Fibroblast of skin of abdomen (primary cell): ENCODE measurements around the gene MTA1.
A peak's percentile ranks its signal among the peaks of the same experiment; 100 is the strongest.

Source experiments
- DNase-seq: peaks from one replicate; pipeline ENCODE4 v3.0.0-alpha.2; 2013

Gene MTA1

DNA sequence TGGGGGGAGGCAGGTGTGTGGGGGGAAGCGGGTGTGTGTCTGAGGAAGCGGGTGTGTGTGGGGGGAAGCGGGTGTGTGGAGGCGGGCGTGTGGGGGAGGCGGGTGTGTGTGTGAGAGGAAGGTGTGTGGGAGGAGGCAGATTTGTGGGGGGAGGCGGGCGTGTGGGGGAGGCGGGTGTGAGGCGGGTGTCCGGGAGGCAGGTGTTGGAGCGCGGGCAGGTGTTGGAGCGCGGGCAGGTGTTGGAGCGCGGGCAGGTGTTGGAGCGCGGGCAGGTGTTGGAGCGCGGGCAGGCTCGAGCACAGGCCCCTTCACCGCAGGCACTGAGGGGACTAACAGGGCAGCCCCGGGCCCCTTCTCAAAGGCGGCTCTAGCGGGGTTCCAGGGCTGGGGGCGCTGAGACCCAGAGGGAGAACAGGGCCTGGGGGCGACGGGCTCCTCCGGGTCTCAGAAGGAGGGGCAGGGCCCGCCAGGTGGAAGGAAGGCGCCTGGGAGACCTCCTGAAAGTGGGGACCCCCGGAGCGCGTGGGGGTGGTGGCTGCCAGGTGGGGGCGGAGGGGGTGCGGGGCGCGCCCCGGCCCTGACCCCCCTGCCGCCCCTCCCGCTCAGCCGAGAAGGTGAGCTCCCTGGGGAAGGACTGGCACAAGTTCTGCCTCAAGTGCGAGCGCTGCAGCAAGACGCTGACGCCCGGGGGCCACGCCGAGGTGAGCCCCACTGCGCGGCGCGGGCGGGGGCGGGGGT, 58.2 kb downstream of the MTA1 start:
- no peak for DNase-seq

DNA sequence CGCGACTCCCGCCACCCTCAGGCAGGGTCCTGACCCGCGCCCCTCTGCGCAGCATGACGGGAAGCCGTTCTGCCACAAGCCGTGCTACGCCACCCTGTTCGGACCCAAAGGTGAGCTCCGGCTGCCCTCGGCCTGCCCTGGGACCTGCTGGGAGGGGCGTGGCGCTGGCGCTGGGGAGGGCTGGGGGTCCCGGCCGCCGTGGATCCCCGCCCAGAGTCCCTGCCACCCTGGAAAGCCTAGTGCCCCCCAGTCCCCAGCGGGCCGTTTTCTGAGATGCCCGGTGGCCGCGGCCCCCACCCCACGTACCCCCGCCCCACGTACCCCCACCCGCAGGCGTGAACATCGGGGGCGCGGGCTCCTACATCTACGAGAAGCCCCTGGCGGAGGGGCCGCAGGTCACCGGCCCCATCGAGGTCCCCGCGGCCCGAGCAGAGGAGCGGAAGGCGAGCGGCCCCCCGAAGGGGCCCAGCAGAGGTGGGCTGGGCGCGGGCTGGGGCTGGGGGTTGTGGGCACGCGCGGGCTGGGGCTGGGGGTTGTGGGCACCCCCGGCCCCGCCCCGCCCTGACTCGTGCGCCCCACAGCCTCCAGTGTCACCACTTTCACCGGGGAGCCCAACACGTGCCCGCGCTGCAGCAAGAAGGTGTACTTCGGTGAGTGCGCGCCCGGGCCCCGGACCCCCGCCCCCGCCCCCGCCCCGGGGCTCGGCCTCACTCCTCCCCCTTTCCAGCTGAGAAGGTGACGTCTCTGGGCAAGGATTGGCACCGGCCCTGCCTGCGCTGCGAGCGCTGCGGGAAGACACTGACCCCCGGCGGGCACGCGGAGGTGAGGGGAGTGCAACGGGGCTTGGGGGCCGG, 59.0 kb downstream of the MTA1 start:
- DNase-seq: no peak

DNA sequence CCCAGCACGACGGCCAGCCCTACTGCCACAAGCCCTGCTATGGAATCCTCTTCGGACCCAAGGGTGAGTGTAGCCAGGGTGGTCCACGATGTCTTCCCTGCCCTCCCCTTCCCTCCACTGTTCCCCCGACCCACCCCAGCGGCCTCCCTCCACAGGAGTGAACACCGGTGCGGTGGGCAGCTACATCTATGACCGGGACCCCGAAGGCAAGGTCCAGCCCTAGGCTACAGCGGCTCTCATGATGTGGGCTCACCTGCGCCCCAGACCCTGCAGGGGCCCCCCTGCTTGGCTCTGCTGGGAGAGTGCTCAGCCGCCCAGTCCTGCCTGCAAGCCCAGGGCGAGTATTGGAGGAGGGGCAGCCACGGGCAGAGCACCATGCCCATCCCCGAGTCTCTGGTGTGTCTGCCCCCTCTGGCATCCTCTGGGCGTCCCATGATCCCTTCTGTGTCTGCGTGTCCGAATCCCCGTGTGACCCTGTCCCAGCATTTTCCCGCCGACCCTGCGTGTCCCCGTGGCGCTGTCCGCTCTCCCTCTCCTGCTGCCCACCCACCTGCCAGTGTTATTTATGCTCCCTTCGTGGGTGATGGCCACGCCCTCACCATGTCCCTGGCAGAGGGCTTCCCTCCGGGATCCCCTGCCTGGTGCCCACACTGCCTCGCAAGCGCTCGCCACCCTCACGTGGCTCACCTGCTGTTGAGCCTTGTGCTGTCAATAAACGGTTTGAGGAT, 60.0 kb downstream of the MTA1 start:
- DNase-seq: no peak

DNA sequence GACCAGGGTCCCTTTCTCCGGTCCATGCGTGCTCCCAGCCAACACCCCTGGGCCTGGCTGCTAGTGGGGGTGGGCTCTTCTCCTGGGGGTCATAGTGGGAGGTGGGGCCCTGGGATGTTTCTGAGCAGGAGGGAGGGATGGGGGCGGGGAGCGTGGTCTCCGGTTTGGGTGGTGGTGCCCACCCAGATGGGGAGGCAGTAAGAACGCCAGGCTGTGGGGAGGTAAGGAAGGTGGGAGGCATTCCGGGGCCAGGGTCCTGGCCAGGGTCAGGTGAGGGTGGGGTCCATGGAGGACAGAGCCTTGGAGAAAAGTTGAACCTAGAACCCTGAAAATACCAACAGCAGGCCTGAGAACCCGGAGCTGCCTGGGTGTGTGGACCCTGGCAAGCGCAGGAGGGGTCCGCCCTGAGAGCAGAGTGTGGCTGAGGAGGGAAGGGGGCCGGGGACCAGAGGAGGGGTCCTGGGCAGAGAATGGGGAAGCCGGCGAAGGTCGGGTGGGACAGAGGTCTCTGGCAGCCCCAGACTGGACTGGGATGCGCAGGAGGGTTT, 60.6 kb downstream of the MTA1 start:
- no peak for DNase-seq

DNA sequence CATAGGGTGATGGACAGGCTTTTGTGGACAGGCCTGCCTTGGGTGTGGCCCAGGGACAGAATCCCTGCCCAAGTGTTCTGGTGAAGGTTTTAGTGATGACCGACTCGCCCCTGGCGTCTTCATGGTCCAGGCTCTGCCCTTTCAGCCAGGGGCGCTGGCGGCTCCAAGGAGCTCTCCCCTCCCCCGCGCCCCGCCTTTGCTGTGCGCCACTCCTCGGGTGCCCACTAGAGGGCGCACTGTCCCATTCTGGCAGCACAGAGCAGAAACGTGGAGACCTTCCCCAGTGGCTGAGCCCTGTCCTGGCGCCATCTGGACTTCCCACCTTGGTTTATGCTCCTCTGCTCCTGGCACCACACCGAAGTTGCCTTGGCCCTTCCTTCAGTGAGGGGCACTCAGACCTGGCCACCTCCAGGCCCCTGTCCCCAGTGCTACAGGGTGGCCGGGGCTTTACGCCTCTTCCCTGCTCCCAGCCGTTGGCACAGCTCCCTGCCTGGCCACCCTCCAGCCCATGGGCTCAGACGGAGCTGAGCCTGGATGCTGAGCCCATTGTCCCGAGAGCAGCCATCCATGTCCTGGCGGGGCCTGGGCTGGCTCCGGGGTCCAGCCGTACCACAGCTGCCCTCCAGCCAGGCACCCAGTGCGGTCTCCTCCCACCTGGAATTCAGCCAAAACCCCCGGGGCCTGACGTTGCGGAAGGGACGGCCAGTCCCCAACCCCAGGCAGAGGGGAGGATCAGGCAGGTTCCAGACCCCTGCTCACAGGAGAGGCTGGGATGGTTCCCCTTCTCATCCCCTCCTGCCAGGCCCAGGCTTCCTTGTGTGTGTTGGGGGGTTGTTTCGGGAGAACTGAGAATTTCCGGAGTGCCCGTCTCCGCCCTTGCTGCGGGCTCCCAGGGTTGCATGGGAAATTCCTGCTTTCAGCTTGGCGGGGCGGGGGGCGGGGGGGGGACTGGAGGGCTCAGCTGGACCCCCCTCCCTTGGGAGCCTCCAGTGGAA, 61.5 kb downstream of the MTA1 start:
- peak; percentile 83 for DNase-seq

DNA sequence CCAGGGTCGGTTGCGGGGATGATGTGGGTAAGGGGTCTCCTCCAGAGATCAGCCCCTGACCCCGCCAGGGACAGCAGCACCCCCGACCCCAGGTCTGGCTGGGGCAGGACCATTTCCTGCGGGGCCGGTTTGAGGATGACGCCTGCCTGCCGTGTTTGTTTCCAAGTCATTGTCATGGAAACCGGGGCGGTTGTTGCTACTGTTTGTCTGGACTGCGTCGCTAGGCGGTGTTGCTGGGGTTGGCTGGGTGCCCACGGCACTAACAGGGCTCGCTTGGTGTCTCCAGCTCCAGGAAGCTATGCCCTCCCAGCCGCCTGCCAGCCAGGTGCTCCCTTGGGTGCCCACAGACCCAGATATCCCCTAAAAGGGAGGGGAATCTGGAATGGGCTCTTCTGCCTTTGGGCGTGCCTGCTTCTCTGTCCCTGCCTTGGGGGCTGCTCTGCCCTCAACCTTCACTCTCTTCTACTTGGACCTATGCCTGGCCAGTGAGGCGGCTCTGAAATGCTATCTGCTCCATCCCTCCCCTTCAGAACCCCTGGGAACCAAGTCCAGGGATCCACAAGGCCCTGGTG, 62.3 kb downstream of the MTA1 start:
- peak; percentile 96 for DNase-seq

DNA sequence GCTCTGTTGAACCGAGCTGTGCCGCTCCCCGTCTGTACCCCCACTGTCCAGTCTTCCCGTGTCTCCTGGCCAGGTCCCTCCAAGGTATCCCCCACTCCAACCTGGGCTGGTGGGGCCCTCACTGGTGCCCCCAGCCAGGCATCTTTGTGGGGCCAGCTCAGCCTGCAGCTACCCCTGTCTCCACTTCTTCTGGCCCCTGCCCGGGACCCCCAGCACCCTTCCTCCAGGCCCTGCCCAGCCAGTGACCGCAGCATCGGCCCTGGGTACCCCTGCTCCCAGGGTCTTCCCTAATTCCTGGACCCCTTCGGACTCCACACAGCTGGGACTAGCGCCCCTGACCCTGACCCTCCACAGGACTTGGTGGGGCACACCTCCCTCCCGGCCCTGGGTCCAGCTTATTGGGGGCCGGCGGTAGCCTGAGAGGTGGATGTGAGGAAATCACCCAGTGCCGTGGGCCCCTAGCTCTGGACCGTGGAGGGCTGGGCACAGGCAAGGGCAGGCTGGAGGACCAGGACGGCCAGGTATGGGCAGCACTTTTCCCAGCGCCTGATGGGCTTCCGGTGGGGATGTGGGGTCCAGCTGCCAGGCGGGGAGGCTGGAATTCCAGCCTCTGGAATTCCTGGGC, 63.0 kb downstream of the MTA1 start:
- no peak for DNase-seq

DNA sequence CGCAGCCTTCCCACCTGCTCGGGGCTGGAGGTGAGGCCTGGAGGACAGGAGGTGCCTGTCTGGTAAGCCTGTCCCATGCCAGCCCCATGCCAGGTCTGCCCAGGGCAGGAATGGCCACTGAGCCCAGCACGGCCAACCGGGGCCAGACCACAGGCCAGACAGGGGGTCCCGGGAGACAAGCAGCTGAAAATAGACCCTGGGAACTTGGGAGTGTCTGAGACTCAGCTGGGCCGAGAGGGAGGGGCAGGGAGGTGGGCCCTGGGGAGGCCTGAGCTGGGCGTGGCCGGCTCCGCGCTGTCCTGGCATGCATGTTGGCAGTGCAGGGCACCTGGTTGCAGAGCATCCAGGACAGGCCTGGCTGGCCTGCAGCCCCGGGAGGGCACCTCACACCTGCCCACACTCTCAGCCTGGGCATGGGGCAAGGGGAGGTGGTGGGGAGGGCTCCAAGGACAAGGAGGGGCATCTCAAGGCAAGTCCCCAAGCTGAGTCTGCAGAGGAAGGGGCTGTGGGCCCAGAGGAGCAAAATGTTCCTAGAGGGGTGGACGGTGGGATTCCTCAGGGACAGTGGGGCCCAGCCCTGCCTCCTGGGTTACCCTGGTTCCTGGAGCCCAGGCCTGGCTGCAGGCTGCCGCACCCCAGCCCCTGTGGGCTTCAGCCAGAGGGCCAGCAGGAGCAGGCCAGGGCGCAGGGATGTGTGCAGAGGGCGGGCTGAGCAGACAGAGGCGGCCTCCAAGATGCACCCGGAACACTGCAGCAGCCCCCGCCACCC, 63.9 kb downstream of the MTA1 start:
- DNase-seq: no peak

DNA sequence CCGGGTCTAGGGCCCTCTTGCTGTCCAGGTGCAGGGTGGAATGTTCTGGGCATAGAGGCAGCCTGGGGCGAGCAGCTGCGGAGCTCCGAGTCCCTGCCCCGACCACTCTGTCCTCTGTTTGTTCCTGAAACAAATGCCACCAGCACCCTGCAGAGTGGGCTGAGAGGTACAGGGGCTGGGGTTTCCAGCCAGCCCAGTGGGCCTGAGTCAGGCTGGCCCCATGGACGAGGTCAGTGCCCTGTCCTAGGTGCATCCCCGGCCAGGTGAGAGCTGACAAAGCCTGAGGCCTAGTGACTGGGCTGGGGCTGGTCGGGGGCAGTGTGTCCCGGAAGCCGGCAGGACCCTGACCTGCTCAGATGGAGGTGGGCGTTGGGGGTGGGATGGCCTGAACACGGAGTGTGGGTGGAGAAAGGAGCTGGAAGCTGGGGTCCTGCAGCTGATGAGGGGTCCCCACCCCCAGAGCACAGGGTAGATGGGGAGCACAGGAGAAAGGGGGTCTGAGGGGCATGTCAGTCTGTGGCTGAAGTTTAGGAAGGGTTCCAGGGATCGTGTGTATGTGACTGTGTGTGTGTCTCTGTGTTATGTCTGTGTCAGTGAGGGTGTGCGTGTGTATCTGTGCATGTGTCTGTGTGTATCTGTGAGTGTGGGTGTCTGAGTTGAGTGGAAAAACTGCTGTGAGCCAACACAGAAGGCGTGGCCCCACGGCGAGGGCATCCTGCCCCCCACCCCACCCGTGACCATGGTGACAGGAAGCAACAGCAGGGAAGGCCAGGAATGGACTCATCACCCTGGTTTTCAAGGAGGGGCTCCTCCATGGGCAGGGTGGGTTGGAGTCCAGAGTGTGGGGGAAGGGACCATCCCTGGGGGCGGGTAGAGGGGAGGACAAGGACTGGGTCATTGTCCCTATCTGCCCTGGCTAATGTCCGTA, 64.7 kb downstream of the MTA1 start:
- DNase-seq: no peak

DNA sequence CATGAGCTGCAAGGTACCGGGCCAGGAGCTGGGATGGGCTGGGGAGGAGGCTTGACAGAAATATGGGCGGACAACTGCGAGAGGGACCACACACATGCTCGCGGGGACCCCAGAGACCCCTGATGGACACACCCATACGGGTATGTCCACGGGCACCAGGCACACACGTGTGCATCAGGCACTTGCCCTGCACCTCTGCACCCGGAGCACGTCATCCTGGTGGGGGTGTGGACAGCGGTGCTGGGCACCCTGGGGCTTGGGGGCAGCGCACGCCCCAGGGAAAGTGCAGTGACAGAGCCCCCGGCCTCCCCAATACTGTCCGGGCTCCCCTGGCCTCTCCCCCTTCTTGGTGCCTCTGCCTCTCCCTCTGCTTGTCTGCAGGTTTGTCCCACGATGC, 65.4 kb downstream of the MTA1 start:
- no peak for DNase-seq

DNA sequence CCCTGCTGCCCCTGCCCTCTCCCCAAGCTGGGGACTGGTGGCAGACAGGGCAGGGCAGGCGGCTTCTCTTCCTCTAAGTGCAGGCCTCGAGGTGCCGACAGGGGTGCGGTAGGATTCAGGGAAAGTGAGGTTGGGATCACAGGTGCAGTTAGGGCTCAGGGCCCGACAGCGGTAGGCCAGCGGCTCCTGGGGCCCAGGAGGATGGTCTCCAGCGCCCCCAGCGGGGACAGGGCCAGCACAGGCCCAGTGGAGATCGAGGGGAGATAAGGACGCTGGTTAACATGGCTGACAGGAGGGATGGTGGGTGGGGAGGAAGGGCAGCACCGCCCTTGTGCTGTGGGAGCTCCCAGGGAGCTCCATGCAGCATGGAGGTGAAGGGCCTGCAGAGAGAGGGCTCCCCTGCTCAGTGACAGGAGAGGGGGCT, 66.1 kb downstream of the MTA1 start:
- DNase-seq: peak; percentile 24

DNA sequence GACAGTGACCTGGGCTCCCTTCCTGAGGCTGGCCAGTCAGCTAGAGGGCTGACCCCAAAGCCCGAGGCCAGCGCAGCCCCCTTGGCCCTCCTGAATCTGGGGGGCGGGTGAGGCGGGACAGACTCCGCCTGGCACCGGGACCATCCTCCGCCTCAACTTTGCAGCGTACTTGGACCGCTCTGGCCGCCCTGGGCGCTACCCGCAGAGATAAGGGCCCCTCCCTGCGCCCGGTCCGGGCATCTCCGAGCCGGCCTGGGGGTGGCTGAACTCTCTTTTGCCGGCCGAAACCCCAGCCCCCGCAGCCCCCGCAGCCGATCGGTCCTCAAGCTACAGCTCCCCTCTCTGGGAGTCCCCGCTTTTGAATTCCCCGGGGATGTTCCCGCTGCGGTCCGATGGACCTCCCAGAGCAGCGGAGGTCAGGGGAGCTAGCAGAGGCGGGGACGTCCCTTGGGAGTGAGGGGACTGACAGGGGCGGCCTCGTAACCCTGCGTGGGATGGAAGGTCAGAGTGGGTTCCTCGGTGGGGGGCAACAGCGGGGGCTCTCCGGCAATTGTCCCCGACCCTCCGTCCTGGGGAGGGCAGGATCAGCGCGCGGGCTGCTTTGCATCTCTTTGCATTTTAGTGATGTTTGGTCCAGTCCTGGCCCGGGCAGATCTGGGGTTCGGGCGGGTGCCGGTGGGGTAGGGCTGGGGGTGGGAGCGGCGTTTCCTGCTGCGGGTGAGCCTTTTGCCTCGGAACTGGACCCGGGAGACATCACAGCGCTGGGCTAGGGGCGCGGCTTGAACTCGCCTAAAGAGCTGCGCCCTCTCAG, 66.7 kb downstream of the MTA1 start, which contains the start of gene CRIP1:
Gene CRIP1, plus strand, starts transcription at position 724 of the 811 bp plus-strand sequence. CDS start 374 bp downstream, outside the sequence.
- DNase-seq: no peak

DNA sequence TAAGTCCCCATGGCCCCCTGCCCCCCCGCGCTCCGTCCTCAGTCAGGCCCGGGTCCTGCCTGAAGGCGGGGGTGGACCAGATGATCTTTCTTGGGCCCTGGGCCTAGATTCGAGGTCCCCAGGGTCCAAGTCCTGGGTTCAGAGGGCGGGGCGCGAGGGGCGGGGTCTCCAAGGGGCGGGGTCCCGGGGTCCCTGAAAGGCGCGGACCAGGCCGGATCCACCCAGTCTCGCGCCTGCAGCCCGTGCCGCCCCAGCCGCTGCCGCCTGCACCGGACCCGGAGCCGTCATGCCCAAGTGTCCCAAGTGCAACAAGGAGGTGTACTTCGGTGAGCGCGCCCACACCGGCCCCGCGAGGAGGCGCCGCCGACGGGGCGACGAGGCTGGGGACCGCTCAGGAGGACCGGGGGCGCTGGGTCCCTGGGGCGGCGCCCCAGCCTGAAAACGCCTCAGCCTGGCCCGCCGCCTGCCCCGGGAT, 67.4 kb downstream of the MTA1 start:
- DNase-seq: no peak

DNA sequence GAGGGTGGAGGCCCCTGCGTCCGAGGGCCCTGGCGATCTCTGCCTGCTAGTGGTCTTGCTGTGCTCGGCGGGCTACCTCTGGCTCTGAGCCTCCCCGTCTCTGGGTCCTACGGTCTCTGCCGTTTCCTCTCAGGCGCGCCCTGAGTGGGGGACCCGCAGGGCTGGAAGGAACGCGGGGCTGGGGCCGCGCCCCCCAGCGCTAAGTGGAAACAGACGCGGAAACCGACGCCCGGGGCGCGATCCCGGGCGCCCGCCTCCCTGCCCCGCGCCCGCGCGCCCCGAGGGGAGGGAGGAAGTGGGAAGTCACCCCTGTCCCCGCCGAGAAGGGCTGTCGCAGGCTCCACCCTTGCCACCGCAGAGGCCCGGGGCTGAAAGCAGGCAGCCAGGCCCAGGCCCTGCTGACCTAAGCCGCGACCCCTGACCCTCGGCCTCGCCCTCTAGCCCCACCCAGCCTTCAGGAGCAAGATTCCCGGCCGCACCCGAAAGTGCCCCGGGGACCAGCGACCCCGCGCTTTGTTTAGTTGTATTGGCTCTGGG, 67.9 kb downstream of the MTA1 start:
- DNase-seq: no peak

DNA sequence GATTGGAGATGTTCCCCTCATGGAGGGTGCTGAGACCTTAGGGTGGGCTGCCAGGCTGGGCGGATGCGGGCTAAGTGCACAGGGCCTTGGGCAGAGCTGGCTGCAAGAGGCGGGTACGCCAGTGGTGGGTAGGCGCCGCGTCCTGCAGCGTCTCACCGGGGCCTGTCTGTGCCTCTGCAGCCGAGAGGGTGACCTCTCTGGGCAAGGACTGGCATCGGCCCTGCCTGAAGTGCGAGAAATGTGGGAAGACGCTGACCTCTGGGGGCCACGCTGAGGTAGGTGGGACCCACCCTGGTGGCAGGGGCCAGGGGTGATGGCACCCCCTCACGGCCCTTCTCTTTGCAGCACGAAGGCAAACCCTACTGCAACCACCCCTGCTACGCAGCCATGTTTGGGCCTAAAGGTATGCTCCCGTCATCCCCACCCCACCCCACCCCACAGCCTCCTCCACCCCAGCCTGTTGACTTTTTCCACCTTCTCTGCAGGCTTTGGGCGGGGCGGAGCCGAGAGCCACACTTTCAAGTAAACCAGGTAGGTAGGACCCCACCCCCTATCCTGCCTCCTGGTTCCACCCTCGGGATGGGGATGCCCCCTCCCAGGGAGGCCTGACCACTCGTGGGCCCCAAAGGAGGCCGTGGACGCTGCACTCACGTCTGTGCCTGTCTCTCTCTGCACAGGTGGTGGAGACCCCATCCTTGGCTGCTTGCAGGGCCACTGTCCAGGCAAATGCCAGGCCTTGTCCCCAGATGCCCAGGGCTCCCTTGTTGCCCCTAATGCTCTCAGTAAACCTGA, 68.6 kb downstream of the MTA1 start:
- no peak for DNase-seq

DNA sequence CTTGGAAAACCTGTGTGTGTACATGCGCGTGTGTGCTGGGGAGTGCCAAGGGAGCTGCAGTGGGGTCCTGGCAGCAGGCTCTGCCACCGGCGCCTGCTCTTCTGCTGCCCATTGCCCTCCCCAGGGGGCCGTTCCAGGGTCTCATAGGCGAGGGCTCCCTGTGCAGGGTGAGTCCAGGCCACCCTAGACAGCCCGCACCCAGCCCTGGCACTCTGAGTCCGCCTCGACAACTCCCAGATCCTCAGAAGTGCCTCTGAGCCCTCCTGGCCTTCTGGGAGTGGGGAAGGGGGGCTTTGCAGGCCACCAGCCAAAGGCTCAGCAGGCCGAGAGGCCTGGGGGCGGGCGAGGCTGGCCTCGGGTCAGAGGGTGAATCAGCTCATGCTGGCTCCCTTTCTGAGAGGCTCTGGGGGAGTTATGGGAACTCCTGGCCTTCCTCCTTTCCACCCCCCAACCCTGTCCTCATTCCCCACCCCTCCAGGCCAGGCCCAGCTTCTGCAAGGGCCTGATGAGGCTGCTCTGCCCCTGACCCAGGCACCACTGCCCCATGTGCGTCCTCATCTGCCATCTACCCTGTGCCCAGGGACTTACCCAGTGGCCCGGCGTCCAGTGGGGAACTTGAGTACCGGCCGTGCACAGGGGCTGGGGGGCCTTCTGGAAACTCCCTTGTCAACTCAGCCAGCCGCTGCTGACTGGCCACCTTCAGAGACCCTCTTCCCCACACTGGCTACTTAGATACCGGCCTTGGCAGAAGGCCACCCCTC, 69.3 kb downstream of the MTA1 start:
- no peak for DNase-seq
